Gastrocnemius medialis (tissue), 4 donors: ENCODE results near the gene BCL11A. TPM values are rescaled to one million over a fixed set of nuclear protein-coding genes. Genes with fewer than 3 reads are reported as not detected.
A peak's percentile ranks its signal among the peaks of the same experiment; 100 is the strongest.

Experiments
- ATAC-seq, 2 donors: fragments of 150-250 bp; one replicate each; pipeline ENCODE4 v1.9.1; 2016
- DNase-seq, 2 donors: peaks; one replicate each; pipeline ENCODE4 v3.0.0-alpha.2; 2019
- H3K27ac ChIP-seq, 4 donors: fragments of 200-600 bp; sonication (generic); 1 replicate in 1 of 4; 2 replicates in 3 of 4; pipeline ENCODE4 v1.5.1; 2016 to 2018; ENCODE audit warnings: mild to moderate bottlenecking in 2 of 4, moderate library complexity in 1 of 4
- H3K27me3 ChIP-seq, 3 donors: fragments of 200-600 bp; sonication (generic) in 2 of 3; 1 replicate in 1 of 3; 2 replicates in 2 of 3; pipeline versions ENCODE4 v1.5.1 to v1.6.0; 2016 to 2019; ENCODE audit warnings: mild to moderate bottlenecking in 1 of 3, moderate library complexity in 1 of 3
- H3K36me3 ChIP-seq, 2 donors: fragments of 200-600 bp; sonication (generic) in 1 of 2; one replicate each; pipeline ENCODE4 v1.5.1; 2017 to 2018
- H3K4me1 ChIP-seq, 2 donors: fragments of 200-600 bp; sonication (generic) in 1 of 2; one replicate each; pipeline ENCODE4 v1.5.1; 2016 to 2017; ENCODE audit warnings: mild to moderate bottlenecking in 2 of 2
- H3K4me3 ChIP-seq, 4 donors: fragments of 200-600 bp; sonication (generic) in 3 of 4; 1 replicate in 1 of 4; 2 replicates in 3 of 4; pipeline ENCODE4 v1.5.1; 2016 to 2019; ENCODE audit warnings: mild to moderate bottlenecking in 2 of 4
- H3K9me3 ChIP-seq, 3 donors: fragments of 200-600 bp; sonication (generic) in 2 of 3; 1 replicate in 1 of 3; 2 replicates in 2 of 3; pipeline ENCODE4 v1.5.1; 2016 to 2019
- CTCF ChIP-seq, 5 experiments: fragments of 450-650 bp in 3 of 5; fragments of 200-600 bp in 2 of 5; sonication (generic) in 2 of 5; IDR thresholded peaks in 4 of 5; conservative IDR thresholded peaks in 1 of 5; 1 replicate in 4 of 5; 2 replicates in 1 of 5; pipeline ENCODE4 v1.5.1; 2016 to 2019; ENCODE audit warnings: antibody characterized with exemption in 5 of 5, mild to moderate bottlenecking in 3 of 5, moderate library complexity in 3 of 5
- POLR2A ChIP-seq, 2 donors: fragments of 450-650 bp; IDR thresholded peaks; one replicate each; pipeline ENCODE4 v1.6.1; 2017; ENCODE audit warnings: antibody characterized with exemption in 2 of 2, mild to moderate bottlenecking in 2 of 2, moderate library complexity in 2 of 2
- in situ Hi-C, 4 donors: fragments of 200-750 bp; cut with MboI; loops; one replicate each; pipeline versions ENCODE4 v1.15.0 to v1.8.0; 2017; ENCODE audit warnings: low sequenced_read_pairs in 4 of 4
- intact Hi-C: fragments of 100-400 bp; cut with DNase I; formaldehyde crosslinking; loops from one replicate; pipeline ENCODE4 v1.15.1; 2023; ENCODE audit warnings: low total_unique reads
- total RNA-seq, 4 donors: library from RNA; depleted of rRNA; stranded (reverse); fragments of >200 nt; gene quantifications; one replicate each; pipeline versions ENCODE4 v1.1.0 to v1.2.3, GENCODE V29; 2016

BCL11A gene
- total RNA-seq, 4 donors from 2014 or later, result 0.04 to 1.0 (median 0.07) TPM; not detected in 1

GRCh38 chr2:60558536-60558935 is 5.1 kb upstream of the BCL11A start:
- Histone ChIP-seq H3K4me3 (no peak overlapping the region), H3K4me1 (peaks cover 20 to 22% of the 10 kb centered on the region in 2 donors), H3K27ac (no peak overlapping the region), H3K27me3 (peaks cover 61 to 62% (median 61%) of the 10 kb centered on the region in 3 donors), H3K9me3 (no peaks in the 10 kb centered on the region), H3K36me3 (no peaks in the 10 kb centered on the region)
- TF ChIP-seq CTCF (IDR thresholded peaks at IDR 0.05 in 4 of 5, conservative IDR thresholded peaks at IDR 0.05 in 1 of 5), result no peak
- no peak for TF ChIP-seq POLR2A (IDR thresholded peaks at IDR 0.05)
- ATAC-seq (no peak), DNase-seq (no peak)
- intact Hi-C loops, result loop anchor here (5.0 kb wide), 1 partner anchor 324 kb away; the partner anchor contains the start of gene REL
- in situ Hi-C loops, result loop anchor here in 2 of 4 donors (25.0 kb wide), 2 partner anchors 1246 to 1271 kb away; no protein-coding TSS in a partner anchor

- intact Hi-C loops, result loop anchor here (5.0 kb wide), 1 partner anchor 325 kb away; the partner anchor contains the start of gene REL
- peaks cover 68 to 72% (median 71%) of the 10 kb centered on the region in 3 donors for H3K27me3 ChIP-seq
- H3K4me3 ChIP-seq, result no peak overlapping the region
- H3K27ac ChIP-seq, result no peak overlapping the region
- H3K36me3 ChIP-seq, result no peaks in the 10 kb centered on the region
- DNase-seq (no peak), ATAC-seq (no peak)
- TF ChIP-seq CTCF (IDR thresholded peaks at IDR 0.05 in 4 of 5, conservative IDR thresholded peaks at IDR 0.05 in 1 of 5) (no peak), POLR2A (IDR thresholded peaks at IDR 0.05) (no peak)
- H3K9me3 ChIP-seq, result no peaks in the 10 kb centered on the region
- H3K4me1 ChIP-seq, result peaks cover 28 to 29% of the 10 kb centered on the region in 2 donors
- in situ Hi-C loops, result loop anchor here in 2 of 4 donors (25.0 kb wide), 2 partner anchors 1245 to 1270 kb away; no protein-coding TSS in a partner anchor
Observed at GRCh38 chr2:60557486-60557864, 4.0 kb upstream of the BCL11A start.

- DNase-seq (no peak), ATAC-seq (no peak)
- TF ChIP-seq CTCF (IDR thresholded peaks at IDR 0.05 in 4 of 5, conservative IDR thresholded peaks at IDR 0.05 in 1 of 5) (no peak), POLR2A (IDR thresholded peaks at IDR 0.05) (no peak)
- intact Hi-C loops (loop anchor here (5.0 kb wide), 1 partner anchor 325 kb away; the partner anchor contains the start of gene REL), in situ Hi-C loops (loop anchor here in 2 of 4 donors (25.0 kb wide), 2 partner anchors 1245 to 1270 kb away; no protein-coding TSS in a partner anchor)
- Histone ChIP-seq H3K4me1 (peaks cover 33 to 35% of the 10 kb centered on the region in 2 donors), H3K27me3 (peaks cover 68 to 78% (median 76%) of the 10 kb centered on the region in 3 donors), H3K27ac (no peak overlapping the region), H3K36me3 (no peaks in the 10 kb centered on the region), H3K4me3 (peak overlapping the region in 1 of 4 donors; percentile 36), H3K9me3 (no peaks in the 10 kb centered on the region)
Observed at GRCh38 chr2:60556576-60557485, 3.4 kb upstream of the BCL11A start.

GRCh38 chr2:60556175-60556574 is 2.7 kb upstream of the BCL11A start:
- peak overlapping the region in 1 of 4 donors; percentile 36 for H3K4me3 ChIP-seq
- no peaks in the 10 kb centered on the region for H3K9me3 ChIP-seq
- ATAC-seq (no peak), DNase-seq (no peak)
- no peaks in the 10 kb centered on the region for H3K36me3 ChIP-seq
- H3K27ac ChIP-seq, result no peak overlapping the region
- peaks cover 66 to 83% (median 77%) of the 10 kb centered on the region in 3 donors for H3K27me3 ChIP-seq
- TF ChIP-seq CTCF (IDR thresholded peaks at IDR 0.05 in 4 of 5, conservative IDR thresholded peaks at IDR 0.05 in 1 of 5) (no peak), POLR2A (IDR thresholded peaks at IDR 0.05) (no peak)
- intact Hi-C loops, result loop anchor here (5.0 kb wide), 1 partner anchor 326 kb away; the partner anchor contains the start of gene REL
- H3K4me1 ChIP-seq, result peaks cover 36 to 37% of the 10 kb centered on the region in 2 donors
- in situ Hi-C loops, result loop anchor here in 2 of 4 donors (25.0 kb wide), 2 partner anchors 1244 to 1269 kb away; no protein-coding TSS in a partner anchor
